ENCODE data around the gene SFXN5. TPM values are rescaled to one million over a fixed set of nuclear protein-coding genes. Genes with fewer than 3 reads are reported as not detected.

Gene SFXN5
- total and polyA plus RNA-seq, 2 of the 8 experiments (the other 6 are each of a cell fraction or from before 2014, with no cell fraction given) = 29.3 to 33.1 TPM

DNA sequence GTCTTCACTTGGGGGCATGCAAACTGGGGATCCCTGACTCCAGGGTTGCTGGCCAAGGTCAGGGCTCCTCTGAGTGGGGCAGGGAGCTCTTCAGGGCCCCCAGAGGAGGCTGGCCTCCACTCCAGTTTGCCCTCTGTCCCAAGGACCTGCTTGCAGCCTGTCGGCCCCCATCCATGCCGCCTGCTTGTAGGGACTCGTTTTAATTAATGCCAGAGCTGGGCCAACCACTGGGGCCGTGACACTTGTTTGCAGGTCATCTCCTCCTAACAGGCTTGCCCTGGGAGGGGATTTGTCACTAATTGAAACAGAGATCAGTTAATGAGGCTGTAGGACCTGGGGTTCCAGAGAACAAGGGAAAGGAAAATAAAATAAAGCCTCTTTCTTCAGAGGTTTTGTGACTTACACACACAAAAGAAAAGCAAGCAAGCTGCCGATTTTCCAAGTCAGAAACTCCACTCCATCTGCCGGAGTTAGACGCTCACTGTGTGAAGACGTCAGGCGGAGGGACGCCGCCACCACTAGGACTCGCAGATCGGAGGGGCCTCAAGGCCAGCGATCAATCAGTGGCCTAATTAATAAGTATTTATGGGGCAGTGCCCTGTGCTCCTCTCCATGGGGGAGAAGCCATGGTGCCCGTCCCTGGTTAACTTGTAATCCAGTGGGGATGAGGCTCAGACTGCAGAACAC lies 75.9 kb downstream of the SFXN5 start (continued):
- TF ChIP-seq, protein P1, sequence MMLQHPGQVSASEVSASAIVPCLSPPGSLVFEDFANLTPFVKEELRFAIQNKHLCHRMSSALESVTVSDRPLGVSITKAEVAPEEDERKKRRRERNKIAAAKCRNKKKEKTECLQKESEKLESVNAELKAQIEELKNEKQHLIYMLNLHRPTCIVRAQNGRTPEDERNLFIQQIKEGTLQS (IDR thresholded peaks at IDR 0.05; ENCODE audit: insufficient read depth, low read depth, low read length) = no peak
- TF ChIP-seq, protein P2, sequence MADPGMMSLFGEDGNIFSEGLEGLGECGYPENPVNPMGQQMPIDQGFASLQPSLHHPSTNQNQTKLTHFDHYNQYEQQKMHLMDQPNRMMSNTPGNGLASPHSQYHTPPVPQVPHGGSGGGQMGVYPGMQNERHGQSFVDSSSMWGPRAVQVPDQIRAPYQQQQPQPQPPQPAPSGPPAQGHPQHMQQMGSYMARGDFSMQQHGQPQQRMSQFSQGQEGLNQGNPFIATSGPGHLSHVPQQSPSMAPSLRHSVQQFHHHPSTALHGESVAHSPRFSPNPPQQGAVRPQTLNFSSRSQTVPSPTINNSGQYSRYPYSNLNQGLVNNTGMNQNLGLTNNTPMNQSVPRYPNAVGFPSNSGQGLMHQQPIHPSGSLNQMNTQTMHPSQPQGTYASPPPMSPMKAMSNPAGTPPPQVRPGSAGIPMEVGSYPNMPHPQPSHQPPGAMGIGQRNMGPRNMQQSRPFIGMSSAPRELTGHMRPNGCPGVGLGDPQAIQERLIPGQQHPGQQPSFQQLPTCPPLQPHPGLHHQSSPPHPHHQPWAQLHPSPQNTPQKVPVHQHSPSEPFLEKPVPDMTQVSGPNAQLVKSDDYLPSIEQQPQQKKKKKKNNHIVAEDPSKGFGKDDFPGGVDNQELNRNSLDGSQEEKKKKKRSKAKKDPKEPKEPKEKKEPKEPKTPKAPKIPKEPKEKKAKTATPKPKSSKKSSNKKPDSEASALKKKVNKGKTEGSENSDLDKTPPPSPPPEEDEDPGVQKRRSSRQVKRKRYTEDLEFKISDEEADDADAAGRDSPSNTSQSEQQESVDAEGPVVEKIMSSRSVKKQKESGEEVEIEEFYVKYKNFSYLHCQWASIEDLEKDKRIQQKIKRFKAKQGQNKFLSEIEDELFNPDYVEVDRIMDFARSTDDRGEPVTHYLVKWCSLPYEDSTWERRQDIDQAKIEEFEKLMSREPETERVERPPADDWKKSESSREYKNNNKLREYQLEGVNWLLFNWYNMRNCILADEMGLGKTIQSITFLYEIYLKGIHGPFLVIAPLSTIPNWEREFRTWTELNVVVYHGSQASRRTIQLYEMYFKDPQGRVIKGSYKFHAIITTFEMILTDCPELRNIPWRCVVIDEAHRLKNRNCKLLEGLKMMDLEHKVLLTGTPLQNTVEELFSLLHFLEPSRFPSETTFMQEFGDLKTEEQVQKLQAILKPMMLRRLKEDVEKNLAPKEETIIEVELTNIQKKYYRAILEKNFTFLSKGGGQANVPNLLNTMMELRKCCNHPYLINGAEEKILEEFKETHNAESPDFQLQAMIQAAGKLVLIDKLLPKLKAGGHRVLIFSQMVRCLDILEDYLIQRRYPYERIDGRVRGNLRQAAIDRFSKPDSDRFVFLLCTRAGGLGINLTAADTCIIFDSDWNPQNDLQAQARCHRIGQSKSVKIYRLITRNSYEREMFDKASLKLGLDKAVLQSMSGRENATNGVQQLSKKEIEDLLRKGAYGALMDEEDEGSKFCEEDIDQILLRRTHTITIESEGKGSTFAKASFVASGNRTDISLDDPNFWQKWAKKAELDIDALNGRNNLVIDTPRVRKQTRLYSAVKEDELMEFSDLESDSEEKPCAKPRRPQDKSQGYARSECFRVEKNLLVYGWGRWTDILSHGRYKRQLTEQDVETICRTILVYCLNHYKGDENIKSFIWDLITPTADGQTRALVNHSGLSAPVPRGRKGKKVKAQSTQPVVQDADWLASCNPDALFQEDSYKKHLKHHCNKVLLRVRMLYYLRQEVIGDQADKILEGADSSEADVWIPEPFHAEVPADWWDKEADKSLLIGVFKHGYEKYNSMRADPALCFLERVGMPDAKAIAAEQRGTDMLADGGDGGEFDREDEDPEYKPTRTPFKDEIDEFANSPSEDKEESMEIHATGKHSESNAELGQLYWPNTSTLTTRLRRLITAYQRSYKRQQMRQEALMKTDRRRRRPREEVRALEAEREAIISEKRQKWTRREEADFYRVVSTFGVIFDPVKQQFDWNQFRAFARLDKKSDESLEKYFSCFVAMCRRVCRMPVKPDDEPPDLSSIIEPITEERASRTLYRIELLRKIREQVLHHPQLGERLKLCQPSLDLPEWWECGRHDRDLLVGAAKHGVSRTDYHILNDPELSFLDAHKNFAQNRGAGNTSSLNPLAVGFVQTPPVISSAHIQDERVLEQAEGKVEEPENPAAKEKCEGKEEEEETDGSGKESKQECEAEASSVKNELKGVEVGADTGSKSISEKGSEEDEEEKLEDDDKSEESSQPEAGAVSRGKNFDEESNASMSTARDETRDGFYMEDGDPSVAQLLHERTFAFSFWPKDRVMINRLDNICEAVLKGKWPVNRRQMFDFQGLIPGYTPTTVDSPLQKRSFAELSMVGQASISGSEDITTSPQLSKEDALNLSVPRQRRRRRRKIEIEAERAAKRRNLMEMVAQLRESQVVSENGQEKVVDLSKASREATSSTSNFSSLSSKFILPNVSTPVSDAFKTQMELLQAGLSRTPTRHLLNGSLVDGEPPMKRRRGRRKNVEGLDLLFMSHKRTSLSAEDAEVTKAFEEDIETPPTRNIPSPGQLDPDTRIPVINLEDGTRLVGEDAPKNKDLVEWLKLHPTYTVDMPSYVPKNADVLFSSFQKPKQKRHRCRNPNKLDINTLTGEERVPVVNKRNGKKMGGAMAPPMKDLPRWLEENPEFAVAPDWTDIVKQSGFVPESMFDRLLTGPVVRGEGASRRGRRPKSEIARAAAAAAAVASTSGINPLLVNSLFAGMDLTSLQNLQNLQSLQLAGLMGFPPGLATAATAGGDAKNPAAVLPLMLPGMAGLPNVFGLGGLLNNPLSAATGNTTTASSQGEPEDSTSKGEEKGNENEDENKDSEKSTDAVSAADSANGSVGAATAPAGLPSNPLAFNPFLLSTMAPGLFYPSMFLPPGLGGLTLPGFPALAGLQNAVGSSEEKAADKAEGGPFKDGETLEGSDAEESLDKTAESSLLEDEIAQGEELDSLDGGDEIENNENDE (IDR thresholded peaks at IDR 0.05; ENCODE audit: insufficient replicate concordance, low read length) = no peak
